Stimulated activated CD8-positive, alpha-beta memory T cell treated with anti-CD3 and anti-CD28 coated beads, Interleukin-15, amount 100 ng/mL, for 48 hours (primary cell): ENCODE results near the gene CPSF7.
"Not testable (repeated sequence)": the region's sequence is repeated elsewhere in the genome, so short reads cannot be mapped to it uniquely, and the experiment has no call there.

Experiments
- DNase-seq, 2 donors: peaks; one replicate each; pipeline ENCODE4 v3.0.0-alpha.2; 2020; ENCODE audit warnings: low read depth in 2 of 2

Gene CPSF7

GRCh38 chr11:61439615-61440014 is 9.8 kb upstream of the CPSF7 start:
- DNase-seq = no peak

GRCh38 chr11:61437496-61437895 is 7.7 kb upstream of the CPSF7 start:
- DNase-seq = no peak

GRCh38 chr11:61430839-61431238 is 1.1 kb upstream of the CPSF7 start:
- DNase-seq = not testable (repeated sequence)

GRCh38 chr11:61429346-61429690 is 457 bp downstream of the CPSF7 start:
- peak; percentile 65 to 72 for DNase-seq

- no peak for DNase-seq
Observed at GRCh38 chr11:61425367-61426131, 4.2 kb downstream of the CPSF7 start.

GRCh38 chr11:61422226-61422625 is 7.5 kb downstream of the CPSF7 start:
- DNase-seq = no peak

- no peak for DNase-seq
Observed at GRCh38 chr11:61418136-61418535, 11.6 kb downstream of the CPSF7 start.

- no peak for DNase-seq
Observed at GRCh38 chr11:61417670-61418069, 12.1 kb downstream of the CPSF7 start.

- DNase-seq = no peak
Observed at GRCh38 chr11:61416941-61417340, 12.8 kb downstream of the CPSF7 start.

GRCh38 chr11:61415381-61415780 is 14.4 kb downstream of the CPSF7 start:
- no peak for DNase-seq

GRCh38 chr11:61414547-61414946 is 15.2 kb downstream of the CPSF7 start:
- DNase-seq = no peak

- DNase-seq = no peak
Observed at GRCh38 chr11:61413496-61413895, 16.3 kb downstream of the CPSF7 start.

- no peak for DNase-seq
Observed at GRCh38 chr11:61411589-61411988, 18.2 kb downstream of the CPSF7 start.

GRCh38 chr11:61406991-61407728 is 22.6 kb downstream of the CPSF7 start:
- DNase-seq = no peak

- no peak for DNase-seq
Observed at GRCh38 chr11:61406067-61406466, 23.7 kb downstream of the CPSF7 start.

GRCh38 chr11:61404641-61405040 is 25.1 kb downstream of the CPSF7 start:
- no peak for DNase-seq

- DNase-seq = no peak
Observed at GRCh38 chr11:61404103-61404502, 25.7 kb downstream of the CPSF7 start.

GRCh38 chr11:61403658-61404057 is 26.1 kb downstream of the CPSF7 start:
- DNase-seq = no peak

- DNase-seq = no peak
Observed at GRCh38 chr11:61401573-61401972, 28.2 kb downstream of the CPSF7 start.

- DNase-seq = no peak
Observed at GRCh38 chr11:61401173-61401572, 28.6 kb downstream of the CPSF7 start.

- no peak for DNase-seq
Observed at GRCh38 chr11:61392981-61393595, 36.7 kb downstream of the CPSF7 start.

GRCh38 chr11:61390161-61390560 is 39.6 kb downstream of the CPSF7 start:
- no peak for DNase-seq
